Hepatocyte (in vitro differentiated cells): Measurements from ENCODE around the gene TKT.

Source experiments
- EZH2 ChIP-seq: fragments of 200-600 bp; sonication (generic); IDR thresholded peaks from 2 replicates; pipeline ENCODE4 v1.6.1; 2016; ENCODE audit warnings: antibody characterized with exemption, mild to moderate bottlenecking, borderline replicate concordance
- TF ChIP-seq, protein P1 (sequence below): fragments of 200-600 bp; sonication (generic); IDR thresholded peaks from 2 replicates; pipeline ENCODE4 v1.5.1; 2016; ENCODE audit warnings: antibody characterized with exemption, mild to moderate bottlenecking; ENCODE audit not compliant: poor library complexity

DNA sequence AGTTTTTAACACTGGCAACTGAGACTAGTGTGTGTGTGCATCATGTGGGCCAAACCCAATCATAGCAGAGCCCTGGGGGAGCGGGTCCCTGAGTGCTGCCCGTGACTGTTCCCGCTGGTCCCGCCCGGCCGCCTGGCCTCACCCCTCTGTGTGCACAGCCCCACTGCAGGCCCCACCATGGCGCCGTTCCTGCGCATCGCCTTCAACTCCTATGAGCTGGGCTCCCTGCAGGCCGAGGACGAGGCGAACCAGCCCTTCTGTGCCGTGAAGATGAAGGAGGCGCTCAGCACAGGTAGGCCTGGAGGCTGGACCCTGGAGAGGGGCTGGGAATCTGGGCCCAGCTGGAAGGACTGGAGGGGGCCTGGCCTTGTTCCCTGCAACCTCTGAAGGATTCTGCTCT, 77.6 kb downstream of the TKT start:
- TF ChIP-seq, protein P1, sequence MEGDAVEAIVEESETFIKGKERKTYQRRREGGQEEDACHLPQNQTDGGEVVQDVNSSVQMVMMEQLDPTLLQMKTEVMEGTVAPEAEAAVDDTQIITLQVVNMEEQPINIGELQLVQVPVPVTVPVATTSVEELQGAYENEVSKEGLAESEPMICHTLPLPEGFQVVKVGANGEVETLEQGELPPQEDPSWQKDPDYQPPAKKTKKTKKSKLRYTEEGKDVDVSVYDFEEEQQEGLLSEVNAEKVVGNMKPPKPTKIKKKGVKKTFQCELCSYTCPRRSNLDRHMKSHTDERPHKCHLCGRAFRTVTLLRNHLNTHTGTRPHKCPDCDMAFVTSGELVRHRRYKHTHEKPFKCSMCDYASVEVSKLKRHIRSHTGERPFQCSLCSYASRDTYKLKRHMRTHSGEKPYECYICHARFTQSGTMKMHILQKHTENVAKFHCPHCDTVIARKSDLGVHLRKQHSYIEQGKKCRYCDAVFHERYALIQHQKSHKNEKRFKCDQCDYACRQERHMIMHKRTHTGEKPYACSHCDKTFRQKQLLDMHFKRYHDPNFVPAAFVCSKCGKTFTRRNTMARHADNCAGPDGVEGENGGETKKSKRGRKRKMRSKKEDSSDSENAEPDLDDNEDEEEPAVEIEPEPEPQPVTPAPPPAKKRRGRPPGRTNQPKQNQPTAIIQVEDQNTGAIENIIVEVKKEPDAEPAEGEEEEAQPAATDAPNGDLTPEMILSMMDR = no peak
- no peak for TF ChIP-seq EZH2
